ENCODE results near the gene SPOCK1.

DNA sequence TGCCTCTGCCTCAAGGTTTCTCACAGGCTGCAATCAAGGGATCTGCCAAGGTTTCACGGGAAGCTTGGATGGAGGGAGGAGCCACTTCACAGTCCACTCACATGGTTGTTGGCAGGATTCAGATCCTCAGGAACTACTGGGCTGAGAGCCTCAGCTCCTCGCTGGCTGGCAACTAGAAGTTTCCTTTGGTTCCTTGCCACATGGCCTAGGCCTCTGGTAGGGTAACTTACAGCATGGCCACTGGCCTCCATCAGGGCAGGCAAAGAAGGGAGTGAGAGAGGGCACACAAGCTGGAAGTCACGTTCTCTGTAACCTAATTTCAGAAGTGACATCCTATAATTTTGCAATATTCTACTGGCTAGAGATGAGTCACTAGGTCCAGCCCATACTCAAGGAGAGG lies 32.2 kb downstream of the SPOCK1 start:
- TF ChIP-seq, protein P1, sequence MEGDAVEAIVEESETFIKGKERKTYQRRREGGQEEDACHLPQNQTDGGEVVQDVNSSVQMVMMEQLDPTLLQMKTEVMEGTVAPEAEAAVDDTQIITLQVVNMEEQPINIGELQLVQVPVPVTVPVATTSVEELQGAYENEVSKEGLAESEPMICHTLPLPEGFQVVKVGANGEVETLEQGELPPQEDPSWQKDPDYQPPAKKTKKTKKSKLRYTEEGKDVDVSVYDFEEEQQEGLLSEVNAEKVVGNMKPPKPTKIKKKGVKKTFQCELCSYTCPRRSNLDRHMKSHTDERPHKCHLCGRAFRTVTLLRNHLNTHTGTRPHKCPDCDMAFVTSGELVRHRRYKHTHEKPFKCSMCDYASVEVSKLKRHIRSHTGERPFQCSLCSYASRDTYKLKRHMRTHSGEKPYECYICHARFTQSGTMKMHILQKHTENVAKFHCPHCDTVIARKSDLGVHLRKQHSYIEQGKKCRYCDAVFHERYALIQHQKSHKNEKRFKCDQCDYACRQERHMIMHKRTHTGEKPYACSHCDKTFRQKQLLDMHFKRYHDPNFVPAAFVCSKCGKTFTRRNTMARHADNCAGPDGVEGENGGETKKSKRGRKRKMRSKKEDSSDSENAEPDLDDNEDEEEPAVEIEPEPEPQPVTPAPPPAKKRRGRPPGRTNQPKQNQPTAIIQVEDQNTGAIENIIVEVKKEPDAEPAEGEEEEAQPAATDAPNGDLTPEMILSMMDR (IDR thresholded peaks at IDR 0.05; ENCODE audit: low read depth, low read length, missing input control): no peak
- TF ChIP-seq YY1 (IDR thresholded peaks at IDR 0.05): no peak
- TF ChIP-seq, protein P2, sequence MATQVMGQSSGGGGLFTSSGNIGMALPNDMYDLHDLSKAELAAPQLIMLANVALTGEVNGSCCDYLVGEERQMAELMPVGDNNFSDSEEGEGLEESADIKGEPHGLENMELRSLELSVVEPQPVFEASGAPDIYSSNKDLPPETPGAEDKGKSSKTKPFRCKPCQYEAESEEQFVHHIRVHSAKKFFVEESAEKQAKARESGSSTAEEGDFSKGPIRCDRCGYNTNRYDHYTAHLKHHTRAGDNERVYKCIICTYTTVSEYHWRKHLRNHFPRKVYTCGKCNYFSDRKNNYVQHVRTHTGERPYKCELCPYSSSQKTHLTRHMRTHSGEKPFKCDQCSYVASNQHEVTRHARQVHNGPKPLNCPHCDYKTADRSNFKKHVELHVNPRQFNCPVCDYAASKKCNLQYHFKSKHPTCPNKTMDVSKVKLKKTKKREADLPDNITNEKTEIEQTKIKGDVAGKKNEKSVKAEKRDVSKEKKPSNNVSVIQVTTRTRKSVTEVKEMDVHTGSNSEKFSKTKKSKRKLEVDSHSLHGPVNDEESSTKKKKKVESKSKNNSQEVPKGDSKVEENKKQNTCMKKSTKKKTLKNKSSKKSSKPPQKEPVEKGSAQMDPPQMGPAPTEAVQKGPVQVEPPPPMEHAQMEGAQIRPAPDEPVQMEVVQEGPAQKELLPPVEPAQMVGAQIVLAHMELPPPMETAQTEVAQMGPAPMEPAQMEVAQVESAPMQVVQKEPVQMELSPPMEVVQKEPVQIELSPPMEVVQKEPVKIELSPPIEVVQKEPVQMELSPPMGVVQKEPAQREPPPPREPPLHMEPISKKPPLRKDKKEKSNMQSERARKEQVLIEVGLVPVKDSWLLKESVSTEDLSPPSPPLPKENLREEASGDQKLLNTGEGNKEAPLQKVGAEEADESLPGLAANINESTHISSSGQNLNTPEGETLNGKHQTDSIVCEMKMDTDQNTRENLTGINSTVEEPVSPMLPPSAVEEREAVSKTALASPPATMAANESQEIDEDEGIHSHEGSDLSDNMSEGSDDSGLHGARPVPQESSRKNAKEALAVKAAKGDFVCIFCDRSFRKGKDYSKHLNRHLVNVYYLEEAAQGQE (IDR thresholded peaks at IDR 0.05): no peak
- no peak for TF ChIP-seq HNF4A (conservative IDR thresholded peaks at IDR 0.05)
- TF ChIP-seq TAF1 (conservative IDR thresholded peaks at IDR 0.05): no peak
- TF ChIP-seq, protein P3, sequence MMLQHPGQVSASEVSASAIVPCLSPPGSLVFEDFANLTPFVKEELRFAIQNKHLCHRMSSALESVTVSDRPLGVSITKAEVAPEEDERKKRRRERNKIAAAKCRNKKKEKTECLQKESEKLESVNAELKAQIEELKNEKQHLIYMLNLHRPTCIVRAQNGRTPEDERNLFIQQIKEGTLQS (IDR thresholded peaks at IDR 0.05): no peak
- no peak for TF ChIP-seq EGR1 (IDR thresholded peaks at IDR 0.05; ENCODE audit: low read depth in 2 of 2)
- TF ChIP-seq RXRA (IDR thresholded peaks at IDR 0.05): no peak
